SKM-1 (cell line): ENCODE data around the gene PRDM8.

Experiments
- DNase-seq: peaks from one replicate; lab custom pipeline; 2025; ENCODE audit not compliant: unreplicated experiment; lab: John Stamatoyannopoulos, UW

PRDM8 gene

GRCh38 chr4:80183250-80184052 is 13.9 kb upstream of the PRDM8 start:
- no peak for DNase-seq

DNA sequence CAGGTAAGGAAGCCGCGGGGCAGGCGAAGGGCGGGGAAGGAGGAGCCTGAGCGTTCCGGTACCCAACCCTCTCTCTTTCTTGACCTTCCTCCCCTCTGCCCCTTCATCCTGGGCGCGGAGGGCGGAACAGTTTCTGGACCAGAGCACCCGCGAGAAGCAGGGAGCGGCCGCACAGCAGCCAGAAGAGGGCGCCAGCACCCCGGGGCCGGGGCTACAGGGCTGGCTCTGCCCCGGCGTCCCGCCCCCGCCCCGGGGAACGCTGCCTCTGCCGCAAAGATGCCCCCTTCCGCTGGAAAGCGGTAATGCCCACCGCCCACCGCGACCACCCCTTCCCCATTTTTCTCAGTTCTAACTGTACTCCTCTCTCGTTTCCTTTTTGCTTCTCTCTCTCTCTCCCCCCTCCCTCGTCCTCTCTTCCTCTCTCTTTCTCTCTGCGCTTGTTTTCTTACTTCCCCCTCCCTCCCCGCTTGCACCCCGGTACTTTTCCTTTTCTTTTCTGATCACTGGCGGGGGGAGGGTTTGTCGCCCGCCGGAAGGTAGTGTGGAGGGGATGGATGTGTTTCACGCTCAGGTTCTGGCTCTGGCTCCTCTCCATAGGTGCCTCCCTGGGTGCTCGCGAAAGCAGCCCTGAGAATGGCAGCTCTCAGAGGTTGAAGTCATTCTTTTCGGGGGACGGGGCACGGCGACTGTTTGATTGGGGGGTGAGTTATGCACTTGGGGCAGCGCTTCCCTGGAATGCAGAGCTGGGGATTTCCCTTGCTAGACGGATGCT is 13.1 kb upstream of the PRDM8 start:
- peak; percentile 79 for DNase-seq

DNA sequence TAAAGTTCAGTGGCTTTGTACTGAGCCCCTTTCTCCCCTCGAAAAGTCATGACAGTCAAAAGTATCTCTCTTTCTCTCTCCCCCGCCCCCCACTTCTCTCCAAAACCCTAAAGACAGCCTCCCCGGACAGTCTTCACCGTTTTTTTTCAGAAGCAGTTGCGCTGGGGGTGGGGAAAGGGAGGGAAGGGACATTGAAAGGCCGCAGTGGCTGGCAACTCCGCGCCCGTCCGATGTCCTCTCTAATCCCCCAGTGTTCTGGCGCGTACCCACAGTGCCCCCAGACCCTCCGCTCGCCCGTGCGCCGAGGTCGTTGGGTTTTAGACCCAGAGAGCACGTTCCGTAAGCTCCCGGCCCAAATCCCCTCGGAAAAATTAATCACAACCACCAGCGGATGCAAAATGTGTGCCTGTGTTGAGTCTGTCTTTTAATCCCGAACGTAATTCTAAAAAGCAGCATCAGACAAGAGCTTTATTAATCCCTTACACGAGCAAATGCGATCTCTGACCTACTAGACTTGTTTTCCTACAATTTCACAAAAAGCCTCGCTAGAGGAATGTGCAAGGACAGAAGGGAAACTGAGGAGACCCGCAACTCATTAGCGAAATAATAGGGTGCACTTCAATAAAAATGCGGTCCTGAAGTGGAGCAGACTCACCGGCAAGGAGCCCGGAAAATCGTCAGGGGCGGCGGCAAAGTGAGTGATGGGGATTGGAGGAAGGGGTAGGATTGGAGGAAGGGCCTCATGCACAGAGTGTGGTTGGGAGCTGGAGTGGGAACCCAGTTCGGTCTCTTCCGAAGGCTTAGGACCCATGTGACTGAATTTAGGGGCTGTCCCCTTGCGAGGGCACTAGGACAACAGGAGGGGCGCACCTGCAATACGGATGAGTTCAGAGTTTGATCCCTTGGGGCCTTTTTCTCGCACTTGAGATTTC is 12.2 kb upstream of the PRDM8 start:
- no peak for DNase-seq

DNA sequence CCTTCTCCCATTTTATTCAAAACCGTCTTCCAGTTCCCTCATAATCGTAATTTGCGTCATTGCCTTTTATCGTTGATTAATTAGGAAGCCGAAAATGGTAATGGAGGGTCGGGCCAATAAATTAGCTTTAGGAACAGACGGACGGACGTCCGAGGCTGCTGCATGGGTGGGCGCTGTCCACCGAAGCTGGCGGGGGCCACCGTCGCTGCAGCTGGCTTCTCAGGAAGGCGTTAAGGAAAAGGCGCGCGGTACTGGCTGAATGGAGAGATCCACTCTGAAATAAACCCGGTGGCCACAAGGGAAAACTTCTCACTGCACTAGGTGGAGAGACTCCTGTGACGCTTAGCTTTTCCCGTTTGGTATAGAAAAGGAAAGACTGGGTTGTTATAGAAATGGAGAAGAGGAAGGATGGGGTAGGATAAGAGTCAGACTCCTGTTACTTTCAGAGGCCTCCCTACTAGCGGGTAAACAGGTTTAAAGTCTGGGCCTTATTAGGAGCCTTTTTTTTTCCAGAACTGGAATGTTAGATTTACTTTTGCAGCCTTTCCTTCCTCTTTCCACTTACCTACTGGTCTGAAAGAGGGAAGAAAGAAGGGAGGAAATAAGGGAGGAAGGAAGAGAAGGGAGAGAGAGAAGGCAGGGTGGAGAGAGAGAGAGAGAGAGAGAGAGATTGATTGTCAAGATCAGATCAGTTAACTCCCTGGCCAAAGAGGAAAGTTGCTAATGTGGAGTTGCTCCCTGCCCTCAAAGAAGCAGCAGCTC is 11.3 kb upstream of the PRDM8 start:
- no peak for DNase-seq

DNA sequence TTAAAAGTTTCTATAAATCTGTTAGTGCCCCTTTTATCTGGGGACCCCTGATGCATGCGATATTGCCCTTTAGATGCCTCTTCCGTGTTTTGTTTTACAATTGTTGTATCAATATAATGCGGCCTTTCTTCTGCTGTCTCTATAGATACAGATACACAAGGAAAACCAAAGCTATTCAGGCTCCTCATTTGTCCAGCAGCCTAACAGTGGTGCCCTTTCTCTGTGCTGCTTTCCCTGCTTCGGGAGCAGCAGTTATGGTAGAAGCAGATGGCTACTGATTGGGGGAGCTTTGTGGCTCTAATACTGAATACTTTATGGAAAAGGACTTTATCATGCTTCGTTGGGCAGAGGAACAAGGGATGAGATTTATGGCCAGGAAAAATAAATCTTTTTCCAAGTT is 10.6 kb upstream of the PRDM8 start:
- DNase-seq: no peak

- DNase-seq: no peak
Observed at GRCh38 chr4:80187677-80188076, 9.6 kb upstream of the PRDM8 start.

DNA sequence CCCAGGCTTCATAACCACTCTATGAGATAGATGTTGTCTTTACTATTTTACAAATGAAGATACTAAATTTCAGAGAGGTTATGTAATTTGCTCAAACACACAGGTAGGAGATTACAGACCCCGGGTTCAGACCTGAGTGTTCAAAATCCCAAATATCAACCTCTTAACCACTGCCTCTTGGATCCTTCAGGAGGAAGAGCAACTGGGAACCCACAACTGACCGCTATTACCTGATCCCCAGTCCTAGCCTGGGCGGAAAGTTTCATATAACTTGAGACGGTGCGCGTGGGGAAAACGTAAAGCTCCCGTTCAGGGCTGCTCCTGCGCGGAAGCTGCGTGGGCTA is 8.9 kb upstream of the PRDM8 start:
- DNase-seq: no peak

DNA sequence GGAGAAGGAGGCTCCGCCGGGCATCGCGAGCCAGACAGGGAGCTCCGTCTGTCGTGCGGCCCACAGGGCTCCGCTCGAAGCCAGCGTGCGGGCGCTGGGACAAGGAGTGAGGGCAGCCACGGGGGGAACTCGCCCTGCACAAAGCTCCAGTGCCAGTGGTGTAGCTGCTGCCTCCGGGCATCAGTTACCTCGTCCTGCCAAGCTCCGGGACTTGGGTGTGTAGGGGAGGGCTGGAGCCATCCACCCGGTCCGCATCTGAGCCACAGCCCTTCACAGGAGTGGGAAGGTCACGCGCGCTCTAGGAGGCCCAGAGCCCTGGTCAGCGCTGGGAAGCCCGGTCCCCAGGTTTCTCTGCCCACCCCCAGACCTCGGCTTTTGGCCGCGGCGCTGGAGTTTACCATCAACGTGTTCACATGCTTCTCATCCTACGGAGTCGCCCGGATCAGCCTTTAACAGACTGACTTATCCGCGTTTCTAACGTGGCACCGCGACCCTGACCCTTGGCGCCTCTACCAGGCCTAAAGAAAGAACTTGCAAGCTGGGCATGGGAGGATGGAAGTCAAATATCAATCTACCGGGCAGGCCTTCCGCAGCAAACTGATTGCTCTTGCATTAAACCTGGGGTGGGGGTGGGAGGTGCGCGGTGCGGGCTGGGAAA is 8.4 kb upstream of the PRDM8 start:
- DNase-seq: no peak

DNA sequence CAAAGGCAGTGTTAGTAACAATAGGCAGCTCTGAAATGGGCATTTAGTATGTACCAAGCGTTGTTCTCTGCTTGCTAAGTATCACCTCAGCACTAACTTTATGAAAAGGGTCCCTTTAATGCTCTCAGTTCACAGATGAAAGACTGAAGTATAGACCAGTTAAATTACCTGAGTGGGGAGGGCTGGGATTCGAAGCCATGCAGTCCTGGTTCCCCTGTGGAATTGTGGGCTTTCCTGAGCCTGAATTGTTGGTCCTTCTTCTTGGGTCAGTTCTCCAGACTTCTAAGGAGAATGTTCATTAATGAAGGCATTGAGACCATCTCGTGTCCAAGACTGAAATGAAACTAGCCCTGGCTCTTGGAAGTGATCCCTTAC is 7.7 kb upstream of the PRDM8 start:
- no peak for DNase-seq

GRCh38 chr4:80189956-80190677 is 7.2 kb upstream of the PRDM8 start:
- DNase-seq: no peak

DNA sequence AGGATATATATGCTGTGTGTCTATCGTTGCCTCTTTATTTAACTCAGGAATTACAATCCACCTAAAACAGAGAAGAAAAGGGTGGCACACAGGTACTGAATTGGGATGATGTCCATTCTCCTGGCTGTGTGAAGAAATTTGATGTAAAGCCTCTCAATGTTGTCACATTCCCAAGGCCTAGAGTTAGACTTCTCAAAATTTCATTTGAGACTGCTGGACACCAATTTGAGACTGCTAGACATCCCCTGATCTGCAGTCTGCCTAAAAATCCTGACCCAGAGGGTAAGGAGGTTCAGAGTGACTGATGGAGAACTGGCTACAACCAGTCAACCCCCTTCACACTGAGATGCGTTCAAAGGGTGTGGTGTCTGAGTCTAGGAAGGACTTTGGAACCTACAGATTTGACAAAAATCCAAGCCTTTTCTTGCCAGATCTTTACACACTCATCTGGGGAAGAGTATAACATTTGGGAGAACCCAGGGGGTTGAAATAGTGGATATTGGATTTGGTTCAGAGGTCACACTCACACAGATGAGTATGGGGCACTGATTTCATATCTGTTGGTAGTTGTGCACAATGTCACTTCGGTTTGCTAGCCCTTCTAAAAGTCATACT is 4.9 kb upstream of the PRDM8 start:
- no peak for DNase-seq

- no peak for DNase-seq
Observed at GRCh38 chr4:80192937-80193336, 4.4 kb upstream of the PRDM8 start.

- no peak for DNase-seq
Observed at GRCh38 chr4:80195441-80196140, 1.7 kb upstream of the PRDM8 start.

GRCh38 chr4:80196259-80196921 is 913 bp upstream of the PRDM8 start:
- no peak for DNase-seq

GRCh38 chr4:80197601-80198440 is 518 bp downstream of the PRDM8 start:
- DNase-seq: no peak

DNA sequence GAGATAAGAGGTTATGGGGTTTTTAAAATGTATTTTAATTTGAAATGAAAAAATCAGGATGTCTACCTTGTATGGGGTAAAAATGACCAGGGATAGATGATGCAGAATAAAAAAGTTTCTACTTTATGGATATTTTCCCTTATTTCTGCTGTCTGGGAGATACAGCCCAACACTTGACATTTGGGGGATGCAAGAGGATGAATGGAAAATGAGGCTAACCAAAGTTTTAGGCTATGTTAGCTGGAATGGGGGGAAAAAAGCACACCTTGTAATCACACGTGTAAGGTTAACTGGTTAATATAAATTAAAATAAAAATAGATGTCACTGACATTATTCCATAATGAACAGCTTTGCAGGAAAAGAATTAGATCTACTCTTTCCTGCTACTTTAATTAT is 1.1 kb downstream of the PRDM8 start:
- DNase-seq: no peak

GRCh38 chr4:80199004-80199560 is 1.8 kb downstream of the PRDM8 start:
- DNase-seq: no peak
